ENCODE measurements around the gene RDM1. TPM values are rescaled to one million over a fixed set of nuclear protein-coding genes. Genes with fewer than 3 reads are reported as not detected.

RDM1 gene
- total RNA-seq, 2 experiments from 2014 or later = 4.4 to 6.5 TPM

DNA sequence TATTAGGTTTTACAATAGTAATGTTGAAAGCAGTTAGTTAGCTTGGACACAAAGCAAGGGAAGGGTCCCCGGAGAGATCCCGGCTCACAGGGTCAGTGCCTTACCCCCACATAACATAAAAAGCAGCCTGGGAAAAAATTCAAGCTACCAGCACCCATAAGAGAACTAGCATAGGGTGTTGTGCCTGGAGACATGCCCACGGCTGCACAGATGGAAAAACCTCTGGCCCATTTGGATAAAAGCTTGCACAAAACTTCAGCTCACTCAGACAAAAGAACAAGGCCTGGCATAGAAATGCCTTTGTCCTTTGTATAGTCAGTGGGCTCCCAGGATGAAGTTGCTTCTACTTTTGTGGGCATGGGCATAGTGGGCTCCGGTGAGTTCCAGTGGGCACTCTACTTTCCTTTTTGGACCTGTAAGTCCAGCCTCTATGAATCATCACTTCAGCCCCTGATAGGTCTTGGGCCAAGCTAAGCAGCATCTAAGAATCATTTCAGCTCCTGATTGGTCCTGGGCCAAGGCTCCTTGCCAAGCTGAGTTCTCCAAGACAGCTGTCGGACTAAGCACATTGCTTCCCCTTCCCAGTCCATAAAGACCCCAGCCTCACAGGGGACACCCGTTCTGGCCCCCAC is 1.3 kb upstream of the RDM1 start:
- Mint-ChIP-seq H3K27me3 (no peaks in the 10 kb centered on the region), H3K4me3 (no peak overlapping the region), H3K9me3 (ENCODE audit: low read depth) (no peaks in the 10 kb centered on the region), H3K27ac (no peak overlapping the region), H3K4me1 (peaks cover 22% of the 10 kb centered on the region), H3K36me3 (ENCODE audit: low read depth) (peaks cover 3% of the 10 kb centered on the region)
- intact Hi-C loops (cut with DNase I, micrococcal nuclease) = no loop called here
- DNase-seq = no peak
- CTCF ChIA-PET = interaction anchor here (0.6 to 1.7 kb wide), 8 partner anchors 13 to 602 kb away, joined by 3 to 8 read pairs (median 4); partner anchors contain the start of genes MYO19 and PIGW
- no peak for ATAC-seq
- POLR2A ChIA-PET = no interaction called here

DNA sequence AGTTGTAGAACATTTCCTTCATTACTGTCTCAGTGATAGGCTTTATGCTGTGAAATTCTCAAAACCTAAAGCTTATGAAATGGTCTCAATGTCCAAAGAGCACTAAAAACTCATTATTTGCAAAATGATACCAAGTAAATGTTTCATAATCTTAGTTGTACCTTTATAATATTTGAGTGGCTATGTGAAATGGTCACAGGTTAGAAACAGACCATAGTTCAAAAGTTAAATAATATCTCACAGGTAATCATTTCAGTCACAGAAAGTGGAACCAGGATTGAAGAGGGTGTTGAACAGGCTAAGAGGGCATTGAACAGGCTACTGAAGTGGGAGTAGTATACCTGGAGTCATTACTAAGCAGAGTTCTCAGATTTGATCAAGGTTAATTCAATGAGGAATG is 2.9 kb downstream of the RDM1 start:
- no peak for ATAC-seq
- intact Hi-C loops (cut with DNase I, micrococcal nuclease) = no loop called here
- peaks cover 4% of the 10 kb centered on the region for H3K36me3 Mint-ChIP-seq (ENCODE audit: low read depth)
- no peaks in the 10 kb centered on the region for H3K27me3 Mint-ChIP-seq
- H3K4me3 Mint-ChIP-seq = no peak overlapping the region
- no peaks in the 10 kb centered on the region for H3K9me3 Mint-ChIP-seq (ENCODE audit: low read depth)
- CTCF ChIA-PET = no interaction called here
- H3K4me1 Mint-ChIP-seq = peaks cover 27% of the 10 kb centered on the region
- no peak for DNase-seq
- POLR2A ChIA-PET = interaction anchor here (0.8 kb wide), 1 partner anchor 145 kb away, joined by 3 read pairs; no protein-coding TSS in a partner anchor
- H3K27ac Mint-ChIP-seq = no peak overlapping the region

DNA sequence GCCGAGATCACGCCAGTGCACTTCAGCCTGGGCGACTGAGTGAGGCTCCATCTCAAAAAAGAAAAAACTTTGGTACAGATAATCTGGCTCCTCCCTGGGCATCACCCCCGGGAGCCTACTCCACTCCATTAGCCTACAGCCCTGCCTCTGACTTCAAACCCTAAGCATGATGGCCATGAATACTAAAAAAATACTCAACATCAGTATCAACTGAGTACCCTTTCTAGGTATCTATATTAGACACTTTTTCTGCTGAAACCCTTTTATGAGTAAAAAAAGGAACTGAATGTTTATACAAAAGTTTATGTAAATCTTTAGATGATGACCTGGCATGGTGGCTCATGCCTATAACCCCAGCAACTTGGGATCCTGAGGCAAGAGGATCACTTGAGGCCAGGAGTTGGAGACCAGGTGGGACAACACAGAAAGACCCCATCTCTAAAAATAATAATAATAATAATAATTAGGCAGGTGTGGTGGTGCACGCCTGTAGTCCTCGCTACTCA is 6.9 kb downstream of the RDM1 start:
- Mint-ChIP-seq H3K27ac (no peak overlapping the region), H3K4me3 (no peak overlapping the region), H3K4me1 (peaks cover 17% of the 10 kb centered on the region), H3K27me3 (no peaks in the 10 kb centered on the region), H3K9me3 (ENCODE audit: low read depth) (no peaks in the 10 kb centered on the region), H3K36me3 (ENCODE audit: low read depth) (peaks cover 5% of the 10 kb centered on the region)
- POLR2A ChIA-PET = no interaction called here
- CTCF ChIA-PET = interaction anchor here (0.7 kb wide), 1 partner anchor 44 kb away, joined by 3 read pairs; the partner anchor contains the start of gene CCL5
- ATAC-seq (peak; percentile 57), DNase-seq (no peak)
- intact Hi-C loops (cut with DNase I, micrococcal nuclease) = no loop called here

DNA sequence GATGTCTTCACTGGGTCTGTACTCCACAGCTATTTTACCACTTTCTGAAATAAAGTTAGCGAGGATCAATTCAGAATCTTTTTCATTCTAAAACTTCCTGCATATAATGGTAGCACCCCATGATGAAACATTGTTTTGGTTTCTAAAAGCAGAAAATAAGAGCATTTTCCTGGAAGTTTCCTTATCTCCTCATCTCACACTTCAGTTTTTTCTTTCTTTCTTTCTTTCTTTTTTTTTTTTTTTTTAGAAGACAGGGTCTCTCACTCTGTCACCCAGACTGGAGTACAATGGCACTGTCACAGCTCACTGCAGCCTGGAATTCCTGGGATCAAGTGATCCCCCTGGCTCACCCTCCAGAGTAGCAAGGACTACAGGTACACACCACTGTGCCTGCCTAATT is 10.3 kb downstream of the RDM1 start:
- no peak overlapping the region for H3K27ac Mint-ChIP-seq
- intact Hi-C loops (cut with DNase I, micrococcal nuclease) = no loop called here
- H3K4me1 Mint-ChIP-seq = peaks cover 16% of the 10 kb centered on the region
- ATAC-seq (no peak), DNase-seq (no peak)
- ChIA-PET POLR2A (no interaction called here), CTCF (interaction anchor here (1.5 kb wide), 1 partner anchor 41 kb away, joined by 3 read pairs; no protein-coding TSS in a partner anchor)
- no peaks in the 10 kb centered on the region for H3K9me3 Mint-ChIP-seq (ENCODE audit: low read depth)
- H3K4me3 Mint-ChIP-seq = no peak overlapping the region
- H3K27me3 Mint-ChIP-seq = no peaks in the 10 kb centered on the region
- H3K36me3 Mint-ChIP-seq (ENCODE audit: low read depth) = peaks cover 3% of the 10 kb centered on the region

DNA sequence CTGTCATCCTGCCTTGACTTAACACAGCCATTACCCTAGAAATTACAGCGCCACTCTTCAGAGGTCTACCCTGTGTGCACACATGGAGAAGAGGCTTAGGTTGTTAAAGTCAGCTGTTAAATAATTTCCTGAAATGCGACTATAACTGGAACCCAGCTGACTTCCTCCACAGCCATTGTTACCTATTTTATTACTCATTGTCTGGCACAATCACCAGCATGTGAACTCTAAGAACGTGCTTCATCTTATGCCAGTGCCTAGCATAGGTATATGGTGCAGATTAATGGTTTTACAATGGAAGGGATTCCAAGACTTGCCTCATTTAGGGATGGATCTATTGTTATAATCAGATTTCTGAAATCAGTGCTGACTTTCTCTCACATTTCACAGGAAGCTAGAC is 11.9 kb downstream of the RDM1 start:
- CTCF ChIA-PET = interaction anchor here (1.5 kb wide), 1 partner anchor 40 kb away, joined by 3 read pairs; no protein-coding TSS in a partner anchor

GRCh38 chr17:35917519-35918213 is 12.9 kb downstream of the RDM1 start:
- intact Hi-C loops (cut with DNase I, micrococcal nuclease) = no loop called here
- no peak for DNase-seq
- Mint-ChIP-seq H3K4me1 (peaks cover 11% of the 10 kb centered on the region), H3K36me3 (ENCODE audit: low read depth) (peaks cover 1% of the 10 kb centered on the region), H3K9me3 (ENCODE audit: low read depth) (no peaks in the 10 kb centered on the region), H3K27me3 (no peaks in the 10 kb centered on the region), H3K4me3 (no peak overlapping the region), H3K27ac (no peak overlapping the region)
- no peak for ATAC-seq
- POLR2A ChIA-PET = no interaction called here
- CTCF ChIA-PET = interaction anchor here (0.5 kb wide), 1 partner anchor 1563 kb away, joined by 3 read pairs; no protein-coding TSS in a partner anchor

More for the DNA sequence above, 11.9 kb downstream of the RDM1 start:
- Mint-ChIP-seq H3K4me1 (peaks cover 11% of the 10 kb centered on the region), H3K36me3 (ENCODE audit: low read depth) (peaks cover 3% of the 10 kb centered on the region), H3K9me3 (ENCODE audit: low read depth) (no peaks in the 10 kb centered on the region), H3K27me3 (no peaks in the 10 kb centered on the region), H3K4me3 (no peak overlapping the region), H3K27ac (no peak overlapping the region)
- ATAC-seq (no peak), DNase-seq (no peak)
- POLR2A ChIA-PET = no interaction called here
- intact Hi-C loops (cut with DNase I, micrococcal nuclease) = no loop called here

DNA sequence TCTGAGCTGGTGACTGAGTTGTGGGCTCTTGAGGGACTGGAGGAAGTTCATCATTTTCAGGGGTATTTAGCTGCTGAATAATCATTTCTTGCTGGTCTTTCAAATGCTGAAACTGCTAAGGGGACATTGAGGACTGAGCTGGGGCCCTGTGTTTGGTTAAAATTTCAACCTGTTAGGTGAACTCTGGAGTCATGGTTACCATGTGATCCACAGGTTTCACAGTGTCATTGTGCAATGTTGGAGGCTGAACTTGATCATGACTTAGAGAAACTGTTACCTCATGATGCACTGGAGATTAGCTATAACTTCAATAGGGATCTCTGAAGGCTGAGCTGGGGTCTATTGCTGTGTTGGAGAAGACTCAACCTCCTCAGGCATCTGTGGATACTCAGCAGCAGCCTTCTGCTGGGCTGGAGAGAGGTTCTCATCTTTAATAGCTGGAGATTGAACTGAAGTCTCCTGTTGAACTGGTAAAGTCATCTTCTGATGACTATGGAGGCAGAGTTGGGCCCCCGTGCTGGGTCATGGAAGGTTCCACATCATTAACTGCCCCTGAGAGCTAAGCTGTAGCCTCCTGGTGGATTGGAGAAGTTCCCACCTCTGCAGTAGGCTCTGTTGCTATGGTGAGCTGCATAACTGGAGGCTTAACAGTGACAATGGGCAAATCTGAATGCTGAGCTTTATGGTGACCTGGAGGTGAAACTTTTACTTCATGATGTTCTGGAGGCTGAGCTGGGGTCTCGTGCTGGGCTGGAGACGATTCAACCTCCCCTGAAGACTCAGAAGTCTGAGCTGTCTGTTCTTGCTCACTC is 15.2 kb downstream of the RDM1 start:
- no peaks in the 10 kb centered on the region for H3K36me3 Mint-ChIP-seq (ENCODE audit: low read depth)
- peaks cover 9% of the 10 kb centered on the region for H3K4me1 Mint-ChIP-seq
- H3K9me3 Mint-ChIP-seq (ENCODE audit: low read depth) = no peaks in the 10 kb centered on the region
- no peak for ATAC-seq
- DNase-seq = no peak
- ChIA-PET CTCF (interaction anchor here (1.0 to 1.3 kb wide), 4 partner anchors 23 to 61 kb away, joined by 3 to 4 read pairs (median 3); no protein-coding TSS in a partner anchor), POLR2A (no interaction called here)
- H3K27me3 Mint-ChIP-seq = no peaks in the 10 kb centered on the region
- H3K27ac Mint-ChIP-seq = no peak overlapping the region
- intact Hi-C loops (cut with DNase I, micrococcal nuclease) = no loop called here
- H3K4me3 Mint-ChIP-seq = no peak overlapping the region

DNA sequence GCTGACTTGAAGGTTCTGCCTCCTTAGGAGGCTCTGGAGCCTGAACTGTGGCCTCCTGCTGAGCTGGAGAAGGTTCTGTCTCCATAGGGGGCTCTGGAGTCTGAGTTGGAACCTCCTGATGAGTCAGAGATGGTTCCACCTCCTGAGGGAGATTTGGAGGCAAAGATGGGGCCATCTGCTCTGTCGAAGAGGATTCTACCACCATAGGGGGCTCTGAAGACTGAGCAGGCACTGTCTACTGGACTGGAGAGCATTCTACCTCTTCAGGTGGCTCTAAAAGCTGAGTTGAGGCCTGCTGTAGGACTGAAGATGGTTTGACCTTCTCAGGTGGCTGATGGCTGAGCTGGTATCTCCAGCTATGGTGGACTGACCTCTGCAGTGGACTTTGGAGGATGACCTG is 16.2 kb downstream of the RDM1 start:
- no peak for ATAC-seq
- H3K36me3 Mint-ChIP-seq (ENCODE audit: low read depth) = no peaks in the 10 kb centered on the region
- H3K4me1 Mint-ChIP-seq = peaks cover 2% of the 10 kb centered on the region
- H3K27ac Mint-ChIP-seq = no peak overlapping the region
- H3K9me3 Mint-ChIP-seq (ENCODE audit: low read depth) = no peaks in the 10 kb centered on the region
- DNase-seq = no peak
- H3K4me3 Mint-ChIP-seq = no peak overlapping the region
- intact Hi-C loops (cut with DNase I, micrococcal nuclease) = no loop called here
- POLR2A ChIA-PET = no interaction called here
- H3K27me3 Mint-ChIP-seq = no peaks in the 10 kb centered on the region
- CTCF ChIA-PET = interaction anchor here (0.6 to 1.4 kb wide), 3 partner anchors 43 to 239 kb away, joined by 3 to 5 read pairs (median 3); partner anchors contain the start of gene TAF15

GRCh38 chr17:35913609-35914008 is 17.0 kb downstream of the RDM1 start:
- H3K4me1 Mint-ChIP-seq = peaks cover under 1% of the 10 kb centered on the region
- no peak overlapping the region for H3K4me3 Mint-ChIP-seq
- no peaks in the 10 kb centered on the region for H3K36me3 Mint-ChIP-seq (ENCODE audit: low read depth)
- H3K27me3 Mint-ChIP-seq = no peaks in the 10 kb centered on the region
- ATAC-seq (no peak), DNase-seq (no peak)
- H3K9me3 Mint-ChIP-seq (ENCODE audit: low read depth) = no peaks in the 10 kb centered on the region
- CTCF ChIA-PET = interaction anchor here (0.9 to 1.4 kb wide), 4 partner anchors 43 to 236 kb away, joined by 3 read pairs; partner anchors contain the start of gene TAF15
- POLR2A ChIA-PET = interaction anchor here (0.6 kb wide), 1 partner anchor 22 kb away, joined by 8 read pairs; no protein-coding TSS in a partner anchor
- H3K27ac Mint-ChIP-seq = no peak overlapping the region
- intact Hi-C loops (cut with DNase I, micrococcal nuclease) = no loop called here

GRCh38 chr17:35912942-35913341 is 17.6 kb downstream of the RDM1 start:
- no peaks in the 10 kb centered on the region for H3K36me3 Mint-ChIP-seq (ENCODE audit: low read depth)
- ATAC-seq = no peak
- no peak for DNase-seq
- ChIA-PET POLR2A (interaction anchor here (0.6 kb wide), 1 partner anchor 22 kb away, joined by 8 read pairs; no protein-coding TSS in a partner anchor), CTCF (interaction anchor here (1.0 to 1.1 kb wide), 2 partner anchors 80 to 237 kb away, joined by 3 read pairs; no protein-coding TSS in a partner anchor)
- no peaks in the 10 kb centered on the region for H3K9me3 Mint-ChIP-seq (ENCODE audit: low read depth)
- H3K27me3 Mint-ChIP-seq = no peaks in the 10 kb centered on the region
- no peak overlapping the region for H3K4me3 Mint-ChIP-seq
- no peak overlapping the region for H3K27ac Mint-ChIP-seq
- intact Hi-C loops (cut with DNase I, micrococcal nuclease) = no loop called here
- no peaks in the 10 kb centered on the region for H3K4me1 Mint-ChIP-seq

GRCh38 chr17:35912339-35912912 is 18.1 kb downstream of the RDM1 start:
- ATAC-seq (no peak), DNase-seq (no peak)
- Mint-ChIP-seq H3K27me3 (no peaks in the 10 kb centered on the region), H3K27ac (no peak overlapping the region), H3K9me3 (ENCODE audit: low read depth) (no peaks in the 10 kb centered on the region), H3K4me3 (no peak overlapping the region), H3K36me3 (ENCODE audit: low read depth) (no peaks in the 10 kb centered on the region), H3K4me1 (no peaks in the 10 kb centered on the region)
- intact Hi-C loops (cut with DNase I, micrococcal nuclease) = no loop called here
- CTCF ChIA-PET = interaction anchor here (0.6 to 1.3 kb wide), 4 partner anchors 12 to 237 kb away, joined by 3 read pairs; no protein-coding TSS in a partner anchor
- POLR2A ChIA-PET = no interaction called here

Measured in activated CD4-positive, alpha-beta T cell treated with anti-CD3 and anti-CD28 coated beads for 36 hours (primary cell).